RWPE1 (cell line): ENCODE measurements around the gene PNMA8B.

Experiments used
- CTCF ChIA-PET: fragments of 350-600 bp; sonication (Branson Sonifier 250); formaldehyde crosslinking; extraction: SDS; loops from one replicate; lab custom pipeline; 2021; lab: Yijun Ruan, JAX
- POLR2A ChIA-PET: fragments of 400-600 bp; formaldehyde crosslinking; extraction: SDS; loops from one replicate; lab custom pipeline; 2020; ENCODE audit warnings: antibody characterized with exemption; ENCODE audit not compliant: low non-redundant PET; lab: Yijun Ruan, JAX
- DNase-seq: peaks from one replicate; pipeline ENCODE4 v3.0.0; 2012; ENCODE audit warnings: low spot score
- H3K27ac ChIP-seq: fragments of 450-650 bp; 2 replicates; pipeline ENCODE4 v1.5.1; 2017
- CTCF ChIP-seq: fragments of 450-650 bp; conservative IDR thresholded peaks from 2 replicates; pipeline ENCODE4 v1.5.1; 2017; ENCODE audit warnings: low read depth, mild to moderate bottlenecking

PNMA8B gene

GRCh38 chr19:46514589-46515289, 19.1 kb upstream of the PNMA8B start:
- CTCF ChIA-PET = interaction anchor here (0.9 kb wide), 2 partner anchors 16 to 119 kb away, joined by 3 to 4 read pairs; no protein-coding TSS in a partner anchor
- no peak overlapping the region for H3K27ac ChIP-seq
- no peak for TF ChIP-seq CTCF
- POLR2A ChIA-PET = no interaction called here
- no peak for DNase-seq

- TF ChIP-seq CTCF = peak; percentile 89
- ChIA-PET CTCF (interaction anchor here (0.6 to 0.9 kb wide), 5 partner anchors 15 to 258 kb away, joined by 3 to 4 read pairs (median 3); no protein-coding TSS in a partner anchor), POLR2A (no interaction called here)
- peak overlapping the region; percentile 24; the same call in 1 of the 2 replicates for H3K27ac ChIP-seq
- DNase-seq = peak; percentile 63
Observed at GRCh38 chr19:46513461-46514236, 18.0 kb upstream of the PNMA8B start.

DNA sequence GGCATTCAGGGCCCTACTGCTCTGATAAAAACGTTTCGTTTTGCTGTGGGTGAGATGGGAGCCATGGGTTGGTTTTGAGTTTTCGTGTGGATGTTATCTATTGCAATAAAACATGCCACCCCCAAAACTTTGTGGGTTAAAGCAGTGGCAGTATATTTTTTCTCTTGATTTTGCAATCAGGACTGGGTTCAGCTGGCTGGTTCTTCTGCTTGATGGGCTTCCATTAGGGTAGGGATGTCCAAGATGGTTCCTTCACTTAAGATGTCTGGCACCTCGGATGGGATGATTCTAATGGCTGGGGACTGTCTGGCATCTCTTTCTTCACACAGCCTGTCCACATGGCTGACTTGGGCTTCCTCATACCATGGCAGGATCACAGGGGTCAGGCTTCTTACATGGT, 15.6 kb upstream of the PNMA8B start:
- H3K27ac ChIP-seq = no peak overlapping the region
- no peak for DNase-seq
- ChIA-PET POLR2A (no interaction called here), CTCF (interaction anchor here (0.6 kb wide), 2 partner anchors 57 to 111 kb away, joined by 3 to 5 read pairs; no protein-coding TSS in a partner anchor)
- TF ChIP-seq CTCF = no peak

DNA sequence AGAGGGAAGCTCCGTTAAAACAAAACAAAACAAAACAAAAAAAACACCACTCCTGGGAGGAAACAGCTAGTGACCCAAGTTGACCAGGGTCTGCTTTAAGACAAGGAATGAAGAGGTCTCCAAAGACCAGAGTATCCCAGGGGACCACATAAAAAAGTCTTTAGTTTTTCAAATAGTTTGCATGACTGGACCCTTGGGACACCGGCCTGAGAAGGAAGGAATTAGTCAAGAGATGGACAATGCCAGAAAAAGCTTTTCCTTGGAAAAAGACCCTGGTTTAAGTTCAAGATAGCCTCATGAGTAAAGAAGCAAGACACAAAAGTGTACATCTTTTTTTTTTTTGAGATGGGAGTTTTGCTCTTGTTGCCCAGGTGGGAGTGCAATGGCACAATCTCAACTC, 12.5 kb upstream of the PNMA8B start:
- no peak for DNase-seq
- CTCF ChIA-PET = interaction anchor here (0.6 to 1.0 kb wide), 4 partner anchors 50 to 613 kb away, joined by 4 to 6 read pairs (median 4); no protein-coding TSS in a partner anchor
- no peak for TF ChIP-seq CTCF
- POLR2A ChIA-PET = no interaction called here
- no peak overlapping the region for H3K27ac ChIP-seq

DNA sequence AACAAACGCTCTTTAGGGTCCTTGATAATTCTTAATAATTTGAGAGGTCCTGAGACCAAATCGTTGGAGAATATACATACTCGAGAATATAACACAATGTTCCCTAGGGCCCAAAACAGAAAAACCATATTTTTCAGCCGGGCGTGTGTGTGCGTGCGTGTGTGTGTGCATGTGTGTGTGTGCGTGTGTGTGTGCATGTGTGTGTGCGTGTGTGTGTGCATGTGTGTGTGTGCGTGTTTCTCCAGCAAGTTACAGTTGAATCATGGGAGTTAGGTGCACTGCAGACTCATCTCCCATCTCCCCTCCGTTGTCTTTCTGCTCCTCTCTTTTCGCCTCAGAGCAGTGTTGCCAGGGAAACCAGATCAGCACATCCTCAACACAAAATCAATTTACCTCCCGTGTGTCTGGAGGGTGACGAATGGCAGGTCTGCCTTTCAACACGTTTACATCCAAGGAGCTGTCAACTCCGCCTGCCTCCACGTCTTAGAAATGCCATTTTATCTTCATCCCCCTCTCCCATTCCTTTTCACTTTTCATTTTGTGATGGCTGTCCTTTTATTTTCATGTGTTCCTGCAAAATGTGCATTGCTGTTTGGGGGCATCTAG, 8.3 kb upstream of the PNMA8B start:
- no peak for TF ChIP-seq CTCF
- ChIA-PET POLR2A (no interaction called here), CTCF (no interaction called here)
- no peak for DNase-seq
- no peak overlapping the region for H3K27ac ChIP-seq

- TF ChIP-seq CTCF = no peak
- ChIA-PET POLR2A (no interaction called here), CTCF (interaction anchor here (0.6 kb wide), 2 partner anchors 26 to 673 kb away, joined by 3 to 4 read pairs; no protein-coding TSS in a partner anchor)
- H3K27ac ChIP-seq = no peak overlapping the region
- no peak for DNase-seq
Observed at GRCh38 chr19:46502891-46503290, 7.2 kb upstream of the PNMA8B start.
